ENCODE measurements around the gene GNAS. TPM values are rescaled to one million over a fixed set of nuclear protein-coding genes. Genes with fewer than 3 reads are reported as not detected.
"Not testable (repeated sequence)": the region's sequence is repeated elsewhere in the genome, so short reads cannot be mapped to it uniquely, and the experiment has no call there.

GNAS gene
- total RNA-seq, 1 experiment from 2014 or later, result 462 TPM

GRCh38 chr20:58828136-58828535 lies 24.4 kb upstream of the GNAS start:
- DNase-seq (ENCODE audit: low read depth), result no peak

GRCh38 chr20:58828804-58829203 lies 23.7 kb upstream of the GNAS start:
- DNase-seq (ENCODE audit: low read depth), result not testable (repeated sequence)

- DNase-seq (ENCODE audit: low read depth), result peak; percentile 4
These were observed 23.0 kb upstream of the GNAS start for GRCh38 chr20:58829531-58829941.

- no peak for DNase-seq (ENCODE audit: low read depth)
These were observed 20.1 kb upstream of the GNAS start for GRCh38 chr20:58832457-58832856.

GRCh38 chr20:58833921-58834320 lies 18.6 kb upstream of the GNAS start:
- no peak for DNase-seq (ENCODE audit: low read depth)

- no peak for DNase-seq (ENCODE audit: low read depth)
These were observed 17.3 kb upstream of the GNAS start for GRCh38 chr20:58835231-58835630.

GRCh38 chr20:58836616-58837204 lies 15.8 kb upstream of the GNAS start:
- no peak for DNase-seq (ENCODE audit: low read depth)

- DNase-seq (ENCODE audit: low read depth), result no peak
These were observed 14.8 kb upstream of the GNAS start for GRCh38 chr20:58837717-58838116.

GRCh38 chr20:58838174-58838573 lies 14.3 kb upstream of the GNAS start:
- DNase-seq (ENCODE audit: low read depth), result no peak

- DNase-seq (ENCODE audit: low read depth), result no peak
These were observed 13.0 kb upstream of the GNAS start for GRCh38 chr20:58839474-58839874.

GRCh38 chr20:58839991-58840747 lies 12.3 kb upstream of the GNAS start:
- DNase-seq (ENCODE audit: low read depth), result no peak

- DNase-seq (ENCODE audit: low read depth), result no peak
These were observed 11.5 kb upstream of the GNAS start for GRCh38 chr20:58840816-58841538.

- no peak for DNase-seq (ENCODE audit: low read depth)
These were observed 10.8 kb upstream of the GNAS start for GRCh38 chr20:58841539-58842264.

- DNase-seq (ENCODE audit: low read depth), result no peak
These were observed 10.2 kb upstream of the GNAS start for GRCh38 chr20:58842276-58842675.

- no peak for DNase-seq (ENCODE audit: low read depth)
These were observed 9.4 kb upstream of the GNAS start for GRCh38 chr20:58843128-58843556.

- DNase-seq (ENCODE audit: low read depth), result no peak
These were observed 6.8 kb upstream of the GNAS start for GRCh38 chr20:58845706-58846105.

GRCh38 chr20:58847463-58847862 lies 5.1 kb upstream of the GNAS start:
- DNase-seq (ENCODE audit: low read depth), result no peak

- no peak for DNase-seq (ENCODE audit: low read depth)
These were observed 1.8 kb upstream of the GNAS start, which contains the start of gene GNAS-AS1 for GRCh38 chr20:58850693-58851174. GNAS-AS1 (minus strand) TSS chr20:58850902.

- DNase-seq (ENCODE audit: low read depth), result no peak
These were observed 1.1 kb upstream of the GNAS start for GRCh38 chr20:58851221-58851968.

- DNase-seq (ENCODE audit: low read depth), result no peak
These were observed 502 bp upstream of the GNAS start for GRCh38 chr20:58851969-58852458.

GRCh38 chr20:58853466-58853865 lies 950 bp downstream of the GNAS start:
- no peak for DNase-seq (ENCODE audit: low read depth)
